ENCODE results near the gene GSE1.

GSE1 gene

DNA sequence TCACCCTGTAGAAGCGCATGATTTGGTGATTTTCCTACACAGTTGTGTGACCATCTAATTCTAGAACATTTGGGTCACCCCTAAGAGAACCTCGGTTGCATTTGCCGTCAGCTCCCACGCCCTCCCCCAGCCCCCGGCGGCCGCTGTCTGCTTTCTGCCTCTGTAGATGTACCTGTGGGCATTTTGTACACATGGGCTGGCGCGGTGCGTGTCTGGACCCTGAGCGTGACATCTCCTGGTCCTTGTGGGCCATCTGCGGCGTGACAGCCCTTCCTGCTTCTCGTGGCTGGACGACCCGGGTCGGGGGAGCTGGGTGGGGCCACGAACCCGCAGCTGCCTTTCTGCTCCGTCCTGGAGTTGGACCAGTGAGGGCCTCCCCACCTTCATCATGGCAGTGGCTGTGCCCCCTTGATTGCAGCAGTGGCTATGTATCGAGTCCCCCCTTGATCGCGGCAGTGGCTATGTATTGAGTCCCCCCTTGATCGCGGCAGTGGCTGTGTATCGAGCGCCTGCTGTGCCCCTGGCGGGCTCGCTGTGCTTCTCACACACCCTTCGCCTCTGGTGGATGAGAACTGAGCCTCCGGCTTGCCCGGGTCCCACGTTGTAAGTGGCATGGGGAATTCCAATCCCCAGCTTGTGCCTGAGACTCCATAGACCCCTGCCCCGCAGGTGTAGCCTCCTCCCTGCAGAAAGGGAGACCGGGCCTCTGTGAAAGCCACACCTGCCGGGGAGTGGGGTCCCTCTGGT, 24.1 kb downstream of the GSE1 start:
- no peaks in the 10 kb centered on the region for H3K9me2 ChIP-seq (replicated peaks; ENCODE audit: control insufficient read depth, low read length)
- peaks cover 66% of the 10 kb centered on the region for H3K79me2 ChIP-seq (ENCODE audit: control insufficient read depth, low read length)
- no peak overlapping the region for H3K4me3 ChIP-seq (ENCODE audit: low read length)
- no peaks in the 10 kb centered on the region; the same call in 1 of the 2 replicates for H3K36me3 ChIP-seq (ENCODE audit: control insufficient read depth, low read length)
- no peak overlapping the region for H3K27ac ChIP-seq (ENCODE audit: low read depth, low read length)
- no peaks in the 10 kb centered on the region for H4K20me1 ChIP-seq (ENCODE audit: control insufficient read depth, insufficient read depth, low read depth, low read length)
- H3F3A ChIP-seq (ENCODE audit: control insufficient read depth, insufficient read depth), result no peaks in the 10 kb centered on the region
- H3K4me2 ChIP-seq (ENCODE audit: low read length), result no peak overlapping the region
- TF ChIP-seq EZH2phosphoT487 (IDR thresholded peaks at IDR 0.05; ENCODE audit: borderline replicate concordance, low read length), result no peak
- no peaks in the 10 kb centered on the region for H3K9me3 ChIP-seq (ENCODE audit: control insufficient read depth, insufficient read depth, low read length)
- no peaks in the 10 kb centered on the region for H3K4me1 ChIP-seq (ENCODE audit: control insufficient read depth, low read length)
- H3K27me3 ChIP-seq (ENCODE audit: control insufficient read depth, low read length), result no peaks in the 10 kb centered on the region

DNA sequence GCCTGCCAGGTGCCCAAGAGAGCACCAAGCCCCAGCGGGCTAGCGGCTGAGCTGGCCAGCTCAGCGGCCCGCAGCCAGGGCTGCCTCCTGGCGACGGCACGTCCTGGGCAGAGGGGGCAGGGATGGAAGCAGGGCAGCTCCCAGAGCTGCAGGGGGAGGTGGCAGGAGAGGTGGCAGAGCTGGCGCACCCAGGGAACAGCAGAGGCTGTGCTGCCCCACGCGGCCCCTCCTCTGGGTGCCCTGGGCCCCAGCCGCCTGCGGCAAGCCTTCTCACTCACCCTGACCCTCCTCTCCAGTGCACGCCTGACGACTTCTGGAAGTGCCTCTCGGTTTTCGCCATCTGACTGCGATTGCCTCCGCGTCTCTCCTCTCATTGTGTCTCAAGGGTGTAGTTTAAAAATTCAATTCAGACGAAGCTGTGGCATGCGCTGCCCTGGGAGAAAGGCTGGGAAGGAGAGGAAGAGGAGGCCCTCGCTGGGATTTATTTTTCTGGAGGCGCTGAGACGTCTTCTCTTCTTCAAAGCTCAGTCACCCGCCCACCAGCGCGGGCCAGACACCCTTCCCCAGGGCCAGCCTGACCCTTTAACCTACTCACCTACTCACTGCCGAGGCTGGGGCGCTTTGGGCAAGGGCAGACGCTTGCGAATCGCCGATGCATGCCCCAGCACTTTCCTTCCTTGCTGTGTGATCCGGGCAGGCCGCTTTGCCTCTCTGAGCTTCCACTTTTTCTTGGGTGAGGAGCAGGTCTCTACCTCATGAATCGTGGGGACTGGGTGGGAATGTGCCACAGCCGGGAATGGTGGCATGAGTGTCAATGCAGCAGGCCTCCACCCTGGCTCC, 24.9 kb downstream of the GSE1 start:
- Histone ChIP-seq H4K20me1 (ENCODE audit: control insufficient read depth, insufficient read depth, low read depth, low read length) (no peaks in the 10 kb centered on the region), H3K27me3 (ENCODE audit: control insufficient read depth, low read length) (no peaks in the 10 kb centered on the region), H3K4me1 (ENCODE audit: control insufficient read depth, low read length) (no peaks in the 10 kb centered on the region), H3K27ac (ENCODE audit: low read depth, low read length) (no peak overlapping the region), H3F3A (ENCODE audit: control insufficient read depth, insufficient read depth) (no peaks in the 10 kb centered on the region), H3K4me2 (ENCODE audit: low read length) (no peak overlapping the region), H3K9me2 (replicated peaks; ENCODE audit: control insufficient read depth, low read length) (no peaks in the 10 kb centered on the region), H3K36me3 (ENCODE audit: control insufficient read depth, low read length) (no peaks in the 10 kb centered on the region; the same call in 1 of the 2 replicates), H3K79me2 (ENCODE audit: control insufficient read depth, low read length) (peaks cover 61% of the 10 kb centered on the region), H3K9me3 (ENCODE audit: control insufficient read depth, insufficient read depth, low read length) (no peaks in the 10 kb centered on the region), H3K4me3 (ENCODE audit: low read length) (no peak overlapping the region)
- no peak for TF ChIP-seq EZH2phosphoT487 (IDR thresholded peaks at IDR 0.05; ENCODE audit: borderline replicate concordance, low read length)
- TF ChIP-seq, protein P1, sequence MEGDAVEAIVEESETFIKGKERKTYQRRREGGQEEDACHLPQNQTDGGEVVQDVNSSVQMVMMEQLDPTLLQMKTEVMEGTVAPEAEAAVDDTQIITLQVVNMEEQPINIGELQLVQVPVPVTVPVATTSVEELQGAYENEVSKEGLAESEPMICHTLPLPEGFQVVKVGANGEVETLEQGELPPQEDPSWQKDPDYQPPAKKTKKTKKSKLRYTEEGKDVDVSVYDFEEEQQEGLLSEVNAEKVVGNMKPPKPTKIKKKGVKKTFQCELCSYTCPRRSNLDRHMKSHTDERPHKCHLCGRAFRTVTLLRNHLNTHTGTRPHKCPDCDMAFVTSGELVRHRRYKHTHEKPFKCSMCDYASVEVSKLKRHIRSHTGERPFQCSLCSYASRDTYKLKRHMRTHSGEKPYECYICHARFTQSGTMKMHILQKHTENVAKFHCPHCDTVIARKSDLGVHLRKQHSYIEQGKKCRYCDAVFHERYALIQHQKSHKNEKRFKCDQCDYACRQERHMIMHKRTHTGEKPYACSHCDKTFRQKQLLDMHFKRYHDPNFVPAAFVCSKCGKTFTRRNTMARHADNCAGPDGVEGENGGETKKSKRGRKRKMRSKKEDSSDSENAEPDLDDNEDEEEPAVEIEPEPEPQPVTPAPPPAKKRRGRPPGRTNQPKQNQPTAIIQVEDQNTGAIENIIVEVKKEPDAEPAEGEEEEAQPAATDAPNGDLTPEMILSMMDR (IDR thresholded peaks at IDR 0.05; ENCODE audit: low read depth, low read length, poor library complexity, severe bottlenecking), result no peak

DNA sequence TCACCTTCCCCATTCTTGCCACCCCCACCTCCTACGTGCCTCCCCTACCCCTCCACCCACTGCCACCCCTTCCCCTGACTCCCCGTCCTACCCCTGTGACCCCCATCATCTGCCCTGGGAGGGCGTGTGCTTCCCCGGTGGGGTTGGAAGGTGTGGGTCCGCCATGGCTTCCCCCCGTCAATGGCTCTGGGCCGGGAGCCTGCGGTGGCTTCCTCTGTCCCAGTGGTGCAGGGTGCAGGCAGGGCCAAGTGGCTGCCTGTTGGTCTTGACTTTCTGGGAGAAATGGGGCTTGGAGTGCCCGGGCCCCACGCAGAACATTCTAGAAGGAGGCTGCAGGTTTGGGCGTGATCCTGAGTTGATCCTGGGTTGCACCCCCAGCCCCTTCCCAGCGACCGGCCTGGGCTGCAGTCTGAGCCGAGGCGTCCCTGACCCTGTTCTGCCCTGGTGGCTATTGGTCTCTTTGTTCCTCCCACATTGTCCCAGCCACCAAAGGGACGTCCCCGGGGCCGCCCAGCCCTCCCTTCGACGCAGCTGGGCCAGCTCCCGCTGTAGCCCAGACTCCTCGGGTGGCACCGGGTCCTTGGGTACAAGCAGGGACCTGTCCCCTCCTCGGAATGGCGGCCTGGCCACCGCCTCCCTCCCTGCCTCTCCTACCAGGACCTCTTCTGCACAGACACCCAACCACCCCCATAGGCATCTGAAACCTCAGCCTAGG, 25.7 kb downstream of the GSE1 start:
- Histone ChIP-seq H4K20me1 (ENCODE audit: control insufficient read depth, insufficient read depth, low read depth, low read length) (no peaks in the 10 kb centered on the region), H3K4me1 (ENCODE audit: control insufficient read depth, low read length) (no peaks in the 10 kb centered on the region), H3K4me2 (ENCODE audit: low read length) (no peak overlapping the region), H3K27ac (ENCODE audit: low read depth, low read length) (no peak overlapping the region), H3K9me2 (replicated peaks; ENCODE audit: control insufficient read depth, low read length) (no peaks in the 10 kb centered on the region), H3K79me2 (ENCODE audit: control insufficient read depth, low read length) (peaks cover 56% of the 10 kb centered on the region), H3F3A (ENCODE audit: control insufficient read depth, insufficient read depth) (no peaks in the 10 kb centered on the region), H3K36me3 (ENCODE audit: control insufficient read depth, low read length) (no peaks in the 10 kb centered on the region; the same call in 1 of the 2 replicates), H3K9me3 (ENCODE audit: control insufficient read depth, insufficient read depth, low read length) (no peaks in the 10 kb centered on the region), H3K27me3 (ENCODE audit: control insufficient read depth, low read length) (no peaks in the 10 kb centered on the region), H3K4me3 (ENCODE audit: low read length) (no peak overlapping the region)
- TF ChIP-seq, protein P1 (IDR thresholded peaks at IDR 0.05; ENCODE audit: low read depth, low read length, poor library complexity, severe bottlenecking), result no peak
- no peak for TF ChIP-seq EZH2phosphoT487 (IDR thresholded peaks at IDR 0.05; ENCODE audit: borderline replicate concordance, low read length)

Measured in DOHH2 (cell line).